OCI-LY1 (cell line): ENCODE measurements around the gene LRRC8D.
"Not testable (repeated sequence)": the region's sequence is repeated elsewhere in the genome, so short reads cannot be mapped to it uniquely, and the experiment has no call there.

Source experiments
- H2AFZ ChIP-seq: fragments of 200-600 bp; sonication (generic), shearing (Covaris generic); 2 replicates; pipeline ENCODE4 v1.6.0; 2014; ENCODE audit warnings: antibody characterized with exemption, mild to moderate bottlenecking, low read length
- H3F3A ChIP-seq: fragments of 200-600 bp; sonication (generic), shearing (Covaris generic); 2 replicates; pipeline ENCODE4 v1.6.0; 2014; ENCODE audit warnings: mild to moderate bottlenecking, antibody characterized with exemption, low read length, moderate library complexity; ENCODE audit not compliant: insufficient read depth
- H3K27ac ChIP-seq: fragments of 200-600 bp; sonication (generic); 2 replicates; pipeline ENCODE4 v1.5.1; 2014; ENCODE audit warnings: low read length, mixed run types, mild to moderate bottlenecking, low read depth; ENCODE audit not compliant: poor library complexity, severe bottlenecking
- H3K27me3 ChIP-seq: fragments of 200-600 bp; sonication (generic); 2 replicates; pipeline ENCODE4 v1.6.0; 2014; ENCODE audit warnings: antibody characterized with exemption, mild to moderate bottlenecking, low read length, moderate library complexity; ENCODE audit not compliant: insufficient read depth
- H3K36me3 ChIP-seq: fragments of 200-600 bp; sonication (generic); 2 replicates; pipeline ENCODE4 v1.6.1; 2014; ENCODE audit warnings: mild to moderate bottlenecking, antibody characterized with exemption, low read length, moderate library complexity, mixed read lengths; ENCODE audit not compliant: insufficient read depth
- H3K4me1 ChIP-seq: fragments of 200-600 bp; sonication (generic); 2 replicates; pipeline ENCODE4 v1.5.1; 2014; ENCODE audit warnings: mild to moderate bottlenecking, low read length, moderate library complexity; ENCODE audit not compliant: insufficient read depth, severe bottlenecking
- H3K4me2 ChIP-seq: fragments of 200-600 bp; sonication (generic), shearing (Covaris generic); 2 replicates; pipeline ENCODE4 v1.6.1; 2014; ENCODE audit warnings: low read length
- H3K4me3 ChIP-seq: fragments of 200-600 bp; sonication (generic); 2 replicates; pipeline ENCODE4 v1.5.1; 2014; ENCODE audit warnings: low read length, low read depth, mild to moderate bottlenecking, mixed read lengths; ENCODE audit not compliant: poor library complexity, severe bottlenecking
- H3K79me2 ChIP-seq: fragments of 200-600 bp; shearing (Covaris generic); 2 replicates; pipeline ENCODE4 v1.6.1; 2016; ENCODE audit warnings: mixed run types, low read length, mixed read lengths; ENCODE audit not compliant: insufficient read depth
- H3K9ac ChIP-seq: fragments of 200-600 bp; sonication (generic), shearing (Covaris generic); 2 replicates; pipeline ENCODE4 v1.6.1; 2014; ENCODE audit warnings: mild to moderate bottlenecking, low read length, mixed read lengths
- H3K9me2 ChIP-seq: fragments of 200-600 bp; sonication (generic), shearing (Covaris generic); 2 replicates; pipeline ENCODE4 v1.6.1; 2014; ENCODE audit warnings: low read depth, mild to moderate bottlenecking, low read length, mixed read lengths
- H3K9me3 ChIP-seq: fragments of 200-600 bp; shearing (Covaris generic); 2 replicates; pipeline ENCODE4 v1.6.1; 2014; ENCODE audit warnings: low read length, mixed read lengths
- H4K20me1 ChIP-seq: fragments of 200-600 bp; sonication (generic), shearing (Covaris generic); 2 replicates; pipeline ENCODE4 v1.6.0; 2016; ENCODE audit warnings: mild to moderate bottlenecking, low read length; ENCODE audit not compliant: insufficient read depth
- CTCF ChIP-seq: fragments of 200-600 bp; sonication (generic), shearing (Covaris generic); IDR thresholded peaks from 2 replicates; pipeline ENCODE4 v1.5.1; 2017; ENCODE audit warnings: mild to moderate bottlenecking, antibody characterized with exemption, low read length, moderate library complexity, mixed read lengths
- EZH2 ChIP-seq: fragments of 200-600 bp; sonication (generic), shearing (Covaris generic); IDR thresholded peaks from 2 replicates; pipeline ENCODE4 v1.8.0; 2017; ENCODE audit warnings: borderline replicate concordance, mixed run types, mild to moderate bottlenecking, antibody characterized with exemption, low read length, moderate library complexity, mixed read lengths

The LRRC8D gene

GRCh38 chr1:89922911-89923310 is 102.1 kb downstream of the LRRC8D start:
- Histone ChIP-seq H3K36me3 (peaks cover 39% of the 10 kb centered on the region), H3K27me3 (no peaks in the 10 kb centered on the region), H3K79me2 (0 out of 2 replicates have a peak, but pooled peaks cover 5% of the 10 kb centered on the region), H3K9me2 (no peaks in the 10 kb centered on the region), H2AFZ (no peak overlapping the region), H3F3A (no peaks in the 10 kb centered on the region; the same call in 1 of the 2 replicates), H3K27ac (no peak overlapping the region), H3K9me3 (peaks cover 10% of the 10 kb centered on the region), H3K4me3 (no peak overlapping the region), H3K4me2 (no peak overlapping the region), H3K4me1 (no peaks in the 10 kb centered on the region), H3K9ac (no peak overlapping the region), H4K20me1 (no peaks in the 10 kb centered on the region)
- TF ChIP-seq EZH2 (no peak), CTCF (no peak)

GRCh38 chr1:89923517-89923916 is 102.7 kb downstream of the LRRC8D start:
- no peak overlapping the region for H2AFZ ChIP-seq
- H3K9me2 ChIP-seq: no peaks in the 10 kb centered on the region
- no peak overlapping the region for H3K4me2 ChIP-seq
- H3K9me3 ChIP-seq: peaks cover 10% of the 10 kb centered on the region
- 0 out of 2 replicates have a peak, but pooled peaks cover 5% of the 10 kb centered on the region for H3K79me2 ChIP-seq
- no peaks in the 10 kb centered on the region; the same call in 1 of the 2 replicates for H3F3A ChIP-seq
- H3K4me3 ChIP-seq: no peak overlapping the region
- no peaks in the 10 kb centered on the region for H3K4me1 ChIP-seq
- H3K9ac ChIP-seq: no peak overlapping the region
- H4K20me1 ChIP-seq: no peaks in the 10 kb centered on the region
- peaks cover 39% of the 10 kb centered on the region for H3K36me3 ChIP-seq
- H3K27ac ChIP-seq: no peak overlapping the region
- TF ChIP-seq EZH2 (no peak), CTCF (no peak)
- no peaks in the 10 kb centered on the region for H3K27me3 ChIP-seq

- H3K9ac ChIP-seq, H3K27me3 ChIP-seq, H3K9me2 ChIP-seq, H3K4me3 ChIP-seq, H3F3A ChIP-seq, H4K20me1 ChIP-seq, H3K79me2 ChIP-seq, H3K27ac ChIP-seq, H3K4me1 ChIP-seq, H3K4me2 ChIP-seq, H2AFZ ChIP-seq: not testable (repeated sequence)
- peaks cover 39% of the 10 kb centered on the region for H3K36me3 ChIP-seq
- H3K9me3 ChIP-seq: peaks cover 10% of the 10 kb centered on the region
These were observed 103.2 kb downstream of the LRRC8D start for GRCh38 chr1:89924075-89924474.

- no peaks in the 10 kb centered on the region for H3K9me2 ChIP-seq
- H3K4me3 ChIP-seq: no peak overlapping the region
- no peak overlapping the region for H3K4me2 ChIP-seq
- H3K79me2 ChIP-seq: no peaks in the 10 kb centered on the region
- H3K4me1 ChIP-seq: no peaks in the 10 kb centered on the region
- H3K9ac ChIP-seq: no peak overlapping the region
- H2AFZ ChIP-seq: no peak overlapping the region
- H3K36me3 ChIP-seq: peaks cover 35% of the 10 kb centered on the region
- H3K27ac ChIP-seq: no peak overlapping the region
- no peaks in the 10 kb centered on the region for H4K20me1 ChIP-seq
- TF ChIP-seq EZH2 (no peak), CTCF (no peak)
- H3F3A ChIP-seq: no peaks in the 10 kb centered on the region; the same call in 1 of the 2 replicates
- no peaks in the 10 kb centered on the region for H3K27me3 ChIP-seq
- H3K9me3 ChIP-seq: peaks cover 10% of the 10 kb centered on the region
These were observed 106.2 kb downstream of the LRRC8D start for GRCh38 chr1:89927049-89927448.
